WI38 (cell line): ENCODE measurements around the gene HSD17B8.

ENCODE experiments used
- H3K4me3 ChIP-seq: 2 replicates; pipeline ENCODE4 v1.5.1; 2011; ENCODE audit warnings: low read depth, mild to moderate bottlenecking, control low read depth, low read length
- TF ChIP-seq, protein P1 (sequence below): IDR thresholded peaks from 2 replicates; pipeline ENCODE4 v1.5.1; 2012; ENCODE audit warnings: low read depth, mild to moderate bottlenecking, control low read depth, low read length

Gene HSD17B8

GRCh38 chr6:33249732-33250630 is 45.5 kb downstream of the HSD17B8 start:
- H3K4me3 ChIP-seq: peak overlapping the region; percentile 64
- TF ChIP-seq, protein P1, sequence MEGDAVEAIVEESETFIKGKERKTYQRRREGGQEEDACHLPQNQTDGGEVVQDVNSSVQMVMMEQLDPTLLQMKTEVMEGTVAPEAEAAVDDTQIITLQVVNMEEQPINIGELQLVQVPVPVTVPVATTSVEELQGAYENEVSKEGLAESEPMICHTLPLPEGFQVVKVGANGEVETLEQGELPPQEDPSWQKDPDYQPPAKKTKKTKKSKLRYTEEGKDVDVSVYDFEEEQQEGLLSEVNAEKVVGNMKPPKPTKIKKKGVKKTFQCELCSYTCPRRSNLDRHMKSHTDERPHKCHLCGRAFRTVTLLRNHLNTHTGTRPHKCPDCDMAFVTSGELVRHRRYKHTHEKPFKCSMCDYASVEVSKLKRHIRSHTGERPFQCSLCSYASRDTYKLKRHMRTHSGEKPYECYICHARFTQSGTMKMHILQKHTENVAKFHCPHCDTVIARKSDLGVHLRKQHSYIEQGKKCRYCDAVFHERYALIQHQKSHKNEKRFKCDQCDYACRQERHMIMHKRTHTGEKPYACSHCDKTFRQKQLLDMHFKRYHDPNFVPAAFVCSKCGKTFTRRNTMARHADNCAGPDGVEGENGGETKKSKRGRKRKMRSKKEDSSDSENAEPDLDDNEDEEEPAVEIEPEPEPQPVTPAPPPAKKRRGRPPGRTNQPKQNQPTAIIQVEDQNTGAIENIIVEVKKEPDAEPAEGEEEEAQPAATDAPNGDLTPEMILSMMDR: no peak

GRCh38 chr6:33250731-33251130 is 46.3 kb downstream of the HSD17B8 start:
- H3K4me3 ChIP-seq: no peak overlapping the region
- TF ChIP-seq, protein P1: no peak

DNA sequence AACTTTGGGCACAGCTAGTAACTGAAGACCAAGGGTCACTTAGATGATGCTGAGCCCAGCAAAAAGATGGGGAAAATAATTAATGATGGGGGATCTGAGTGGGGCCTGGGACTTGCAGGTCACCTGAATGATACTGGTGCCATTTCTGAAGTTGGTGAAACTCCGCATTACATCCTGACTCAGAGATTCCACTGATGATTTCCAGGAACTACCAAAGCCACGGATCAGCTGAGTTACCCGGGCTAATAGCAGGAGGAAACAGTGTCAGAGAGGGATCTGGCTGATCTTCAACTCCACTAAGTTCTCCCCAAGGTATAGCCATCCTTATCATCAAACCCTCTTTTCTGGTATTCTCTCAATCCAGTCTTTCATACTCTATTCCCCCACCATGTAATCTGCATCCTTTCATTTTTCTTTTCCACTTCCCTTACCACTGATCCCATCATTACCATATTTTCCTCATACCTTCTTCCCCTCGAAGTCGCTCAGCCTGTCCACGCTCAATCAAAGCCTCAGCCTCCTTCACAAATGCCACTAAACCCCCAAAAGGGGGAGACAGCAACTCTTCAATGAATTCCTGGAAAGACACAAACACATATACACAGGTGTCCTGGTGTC is 47.0 kb downstream of the HSD17B8 start:
- TF ChIP-seq, protein P1: no peak
- no peak overlapping the region for H3K4me3 ChIP-seq

DNA sequence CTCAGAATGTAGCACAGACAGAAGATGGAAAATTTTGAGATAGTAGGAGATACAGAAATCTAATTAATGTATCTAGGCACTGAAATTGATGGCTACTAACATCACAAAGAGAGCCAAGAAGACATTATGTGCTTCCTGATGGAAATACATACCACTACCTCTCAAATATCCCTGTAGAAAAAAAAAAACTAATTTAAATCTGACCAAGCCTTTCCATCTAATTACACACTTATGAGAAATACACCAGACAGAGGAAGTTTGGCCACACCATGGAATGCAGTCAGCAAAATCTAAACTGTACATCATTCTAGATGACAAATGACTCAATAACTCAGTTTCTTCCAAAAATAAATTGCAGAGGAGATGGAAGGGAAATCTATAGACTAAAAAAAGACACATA is 48.3 kb downstream of the HSD17B8 start:
- H3K4me3 ChIP-seq: no peak overlapping the region

DNA sequence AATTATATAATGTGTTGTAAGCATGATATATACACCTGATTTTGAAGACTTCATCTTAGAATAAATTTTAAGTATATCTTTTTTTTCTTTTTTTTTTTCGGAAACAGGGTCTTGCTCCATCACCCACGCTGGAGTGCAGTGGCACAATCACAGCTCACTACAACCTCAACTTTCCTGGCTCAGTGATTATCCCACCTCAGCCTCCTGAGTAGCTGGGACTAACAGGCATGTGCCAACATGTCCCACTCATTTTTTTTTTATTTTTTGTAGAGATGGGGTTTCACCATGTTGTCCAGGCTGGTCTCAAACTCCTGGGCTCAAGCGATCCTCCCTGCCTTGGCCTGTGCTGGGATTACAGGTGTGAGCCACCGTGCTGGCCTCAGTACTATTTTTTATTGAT is 50.1 kb downstream of the HSD17B8 start:
- no peak overlapping the region for H3K4me3 ChIP-seq
- TF ChIP-seq, protein P1: no peak

More for the DNA sequence above, 48.3 kb downstream of the HSD17B8 start:
- TF ChIP-seq, protein P1: no peak
